HEK293 (cell line): Measurements from ENCODE around the gene LRRC51.

Source experiments
- CTCF ChIA-PET: fragments of 350-600 bp; formaldehyde crosslinking; extraction: SDS; loops from one replicate; lab custom pipeline; 2021; ENCODE audit warnings: antibody characterized with exemption; lab: Yijun Ruan, JAX
- POLR2A ChIA-PET: fragments of 300-600 bp; formaldehyde crosslinking; extraction: SDS; loops from one replicate; lab custom pipeline; 2020; ENCODE audit warnings: antibody characterized with exemption, inconsistent platforms; lab: Yijun Ruan, JAX
- H3K27ac ChIP-seq: fragments of 200-500 bp; sonication (Bioruptor generic); 2 replicates; pipeline ENCODE4 v1.5.1; 2014; ENCODE audit warnings: low read depth, low read length, control low read depth, inconsistent platforms; ENCODE audit errors: extremely low read depth
- H3K36me3 ChIP-seq, 2 experiments: fragments of 200-500 bp in 1 of 2; sonication (Bioruptor generic) in 1 of 2; 1 replicate in 1 of 2; 2 replicates in 1 of 2; pipeline ENCODE4 v1.5.1; 2014 to 2017; ENCODE audit warnings: inconsistent platforms in 2 of 2, low read length in 2 of 2; ENCODE audit not compliant: control insufficient read depth in 2 of 2, insufficient read depth in 1 of 2
- H3K4me1 ChIP-seq: fragments of 200-500 bp; sonication (Bioruptor generic); 2 replicates; pipeline ENCODE4 v1.5.1; 2014; ENCODE audit warnings: mild to moderate bottlenecking, low read length, inconsistent platforms; ENCODE audit not compliant: control insufficient read depth, insufficient read depth
- H3K4me3 ChIP-seq: 2 replicates; pipeline ENCODE4 v1.5.1; 2011; ENCODE audit warnings: low read depth, mild to moderate bottlenecking, control low read depth, low read length, moderate library complexity
- H3K9me3 ChIP-seq: fragments of 200-500 bp; sonication (Bioruptor generic); 2 replicates; pipeline ENCODE4 v1.5.1; 2014; ENCODE audit warnings: low read depth, low read length, inconsistent platforms; ENCODE audit not compliant: control insufficient read depth, insufficient read depth
- IKZF3 ChIP-seq: fragments of 450-650 bp; IDR thresholded peaks from 2 replicates; pipeline ENCODE4 v1.5.0; 2018; ENCODE audit warnings: missing biosample characterization, mild to moderate bottlenecking, missing genetic modification characterization, moderate library complexity
- MYNN ChIP-seq: fragments of 450-650 bp; formaldehyde crosslinking; IDR thresholded peaks from 2 replicates; pipeline ENCODE4 v1.5.1; 2016; ENCODE audit warnings: missing biosample characterization, missing genetic modification characterization, borderline replicate concordance
- REPIN1 ChIP-seq: fragments of 450-650 bp; formaldehyde crosslinking; IDR thresholded peaks from 2 replicates; pipeline ENCODE4 v1.5.1; 2017; ENCODE audit warnings: missing biosample characterization, missing genetic modification characterization, low read depth
- SCRT1 ChIP-seq: fragments of 450-650 bp; formaldehyde crosslinking; IDR thresholded peaks from 2 replicates; pipeline ENCODE4 v1.5.1; 2016; ENCODE audit warnings: missing biosample characterization, missing genetic modification characterization, borderline replicate concordance
- SP7 ChIP-seq: fragments of 450-650 bp; formaldehyde crosslinking; IDR thresholded peaks from 2 replicates; pipeline ENCODE4 v1.5.1; 2016; ENCODE audit warnings: missing biosample characterization, missing genetic modification characterization
- ZBTB48 ChIP-seq: fragments of 450-650 bp; formaldehyde crosslinking; IDR thresholded peaks from 2 replicates; pipeline ENCODE4 v1.5.1; 2016; ENCODE audit warnings: missing biosample characterization, missing genetic modification characterization
- ZEB2 ChIP-seq: fragments of 450-650 bp; formaldehyde crosslinking; IDR thresholded peaks from 2 replicates; pipeline ENCODE4 v1.5.1; 2016; ENCODE audit warnings: missing biosample characterization, missing genetic modification characterization
- ZNF155 ChIP-seq: fragments of 450-650 bp; formaldehyde crosslinking; IDR thresholded peaks from 2 replicates; pipeline ENCODE4 v1.5.1; 2016; ENCODE audit warnings: missing biosample characterization, missing genetic modification characterization
- ZNF157 ChIP-seq: fragments of 450-650 bp; formaldehyde crosslinking; IDR thresholded peaks from 2 replicates; pipeline ENCODE4 v1.5.1; 2016; ENCODE audit warnings: missing biosample characterization, missing genetic modification characterization
- ZNF16 ChIP-seq: fragments of 450-650 bp; formaldehyde crosslinking; IDR thresholded peaks from 2 replicates; pipeline ENCODE4 v1.5.1; 2016; ENCODE audit warnings: low read depth, missing biosample characterization, missing genetic modification characterization
- ZNF266 ChIP-seq: fragments of 450-650 bp; formaldehyde crosslinking; IDR thresholded peaks from 2 replicates; pipeline ENCODE4 v1.5.1; 2016; ENCODE audit warnings: missing biosample characterization, missing genetic modification characterization, low read depth
- ZNF514 ChIP-seq: fragments of 450-650 bp; formaldehyde crosslinking; IDR thresholded peaks from 2 replicates; pipeline ENCODE4 v1.5.1; 2016; ENCODE audit warnings: missing biosample characterization, missing genetic modification characterization
- ZNF549 ChIP-seq: fragments of 450-650 bp; IDR thresholded peaks from 2 replicates; pipeline ENCODE4 v1.5.1; 2018; ENCODE audit warnings: missing biosample characterization, missing genetic modification characterization, mild to moderate bottlenecking, inconsistent platforms, moderate library complexity
- ZNF585B ChIP-seq: fragments of 450-650 bp; formaldehyde crosslinking; IDR thresholded peaks from 2 replicates; pipeline ENCODE4 v1.5.1; 2016; ENCODE audit warnings: missing biosample characterization, missing genetic modification characterization
- ZNF664 ChIP-seq: fragments of 450-650 bp; formaldehyde crosslinking; IDR thresholded peaks from 2 replicates; pipeline ENCODE4 v1.5.1; 2016; ENCODE audit warnings: missing biosample characterization, missing genetic modification characterization
- ZNF76 ChIP-seq: fragments of 450-650 bp; formaldehyde crosslinking; IDR thresholded peaks from 2 replicates; pipeline ENCODE4; 2016; ENCODE audit warnings: low read depth, missing biosample characterization, missing genetic modification characterization, borderline replicate concordance
- TF ChIP-seq, protein P1 (sequence below): fragments of 450-650 bp; formaldehyde crosslinking; IDR thresholded peaks from 2 replicates; pipeline ENCODE4 v1.5.1; 2016; ENCODE audit warnings: missing biosample characterization, missing genetic modification characterization
- TF ChIP-seq, protein P2 (sequence below): fragments of 450-650 bp; formaldehyde crosslinking; IDR thresholded peaks from 2 replicates; pipeline ENCODE4 v1.5.1; 2016; ENCODE audit warnings: missing biosample characterization, missing genetic modification characterization, borderline replicate concordance
- TF ChIP-seq, protein P3 (sequence below): fragments of 450-650 bp; formaldehyde crosslinking; IDR thresholded peaks from 2 replicates; pipeline ENCODE4 v1.5.1; 2016; ENCODE audit warnings: missing biosample characterization, missing genetic modification characterization, low read depth

Gene LRRC51

DNA sequence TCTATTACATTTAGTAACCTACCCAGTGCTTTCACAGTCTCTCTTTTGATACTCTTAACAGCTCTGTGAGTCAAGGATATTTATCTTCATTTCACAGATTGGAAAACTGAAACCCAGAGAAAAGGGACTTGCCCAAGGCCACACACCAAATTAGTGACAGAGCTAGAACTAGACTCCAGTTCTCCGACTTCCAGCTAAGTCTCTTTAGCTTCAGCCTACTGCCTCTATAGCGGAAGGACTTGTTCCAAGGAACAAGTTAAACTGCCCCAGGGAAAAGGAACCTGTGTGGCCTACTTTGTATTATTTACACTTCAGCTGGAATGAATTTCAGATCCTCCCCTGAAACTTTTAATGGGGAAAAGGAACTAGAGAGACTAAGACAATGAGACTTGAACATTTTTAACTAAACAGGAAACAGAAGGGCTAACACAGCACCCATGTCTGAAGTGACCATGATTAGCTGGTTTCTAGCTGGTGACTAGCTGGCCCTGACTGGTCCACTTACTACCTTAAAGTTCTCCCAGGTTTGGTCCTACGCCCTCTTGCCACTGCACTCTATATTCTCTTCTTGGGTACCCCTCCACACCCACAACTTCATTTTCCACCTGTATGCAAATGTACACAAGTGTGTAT, 1.3 kb downstream of the LRRC51 start (continued):
- TF ChIP-seq, protein P1, sequence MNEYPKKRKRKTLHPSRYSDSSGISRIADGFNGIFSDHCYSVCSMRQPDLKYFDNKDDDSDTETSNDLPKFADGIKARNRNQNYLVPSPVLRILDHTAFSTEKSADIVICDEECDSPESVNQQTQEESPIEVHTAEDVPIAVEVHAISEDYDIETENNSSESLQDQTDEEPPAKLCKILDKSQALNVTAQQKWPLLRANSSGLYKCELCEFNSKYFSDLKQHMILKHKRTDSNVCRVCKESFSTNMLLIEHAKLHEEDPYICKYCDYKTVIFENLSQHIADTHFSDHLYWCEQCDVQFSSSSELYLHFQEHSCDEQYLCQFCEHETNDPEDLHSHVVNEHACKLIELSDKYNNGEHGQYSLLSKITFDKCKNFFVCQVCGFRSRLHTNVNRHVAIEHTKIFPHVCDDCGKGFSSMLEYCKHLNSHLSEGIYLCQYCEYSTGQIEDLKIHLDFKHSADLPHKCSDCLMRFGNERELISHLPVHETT (tag by site-specific recombination), result no peak
- TF ChIP-seq, protein P2, sequence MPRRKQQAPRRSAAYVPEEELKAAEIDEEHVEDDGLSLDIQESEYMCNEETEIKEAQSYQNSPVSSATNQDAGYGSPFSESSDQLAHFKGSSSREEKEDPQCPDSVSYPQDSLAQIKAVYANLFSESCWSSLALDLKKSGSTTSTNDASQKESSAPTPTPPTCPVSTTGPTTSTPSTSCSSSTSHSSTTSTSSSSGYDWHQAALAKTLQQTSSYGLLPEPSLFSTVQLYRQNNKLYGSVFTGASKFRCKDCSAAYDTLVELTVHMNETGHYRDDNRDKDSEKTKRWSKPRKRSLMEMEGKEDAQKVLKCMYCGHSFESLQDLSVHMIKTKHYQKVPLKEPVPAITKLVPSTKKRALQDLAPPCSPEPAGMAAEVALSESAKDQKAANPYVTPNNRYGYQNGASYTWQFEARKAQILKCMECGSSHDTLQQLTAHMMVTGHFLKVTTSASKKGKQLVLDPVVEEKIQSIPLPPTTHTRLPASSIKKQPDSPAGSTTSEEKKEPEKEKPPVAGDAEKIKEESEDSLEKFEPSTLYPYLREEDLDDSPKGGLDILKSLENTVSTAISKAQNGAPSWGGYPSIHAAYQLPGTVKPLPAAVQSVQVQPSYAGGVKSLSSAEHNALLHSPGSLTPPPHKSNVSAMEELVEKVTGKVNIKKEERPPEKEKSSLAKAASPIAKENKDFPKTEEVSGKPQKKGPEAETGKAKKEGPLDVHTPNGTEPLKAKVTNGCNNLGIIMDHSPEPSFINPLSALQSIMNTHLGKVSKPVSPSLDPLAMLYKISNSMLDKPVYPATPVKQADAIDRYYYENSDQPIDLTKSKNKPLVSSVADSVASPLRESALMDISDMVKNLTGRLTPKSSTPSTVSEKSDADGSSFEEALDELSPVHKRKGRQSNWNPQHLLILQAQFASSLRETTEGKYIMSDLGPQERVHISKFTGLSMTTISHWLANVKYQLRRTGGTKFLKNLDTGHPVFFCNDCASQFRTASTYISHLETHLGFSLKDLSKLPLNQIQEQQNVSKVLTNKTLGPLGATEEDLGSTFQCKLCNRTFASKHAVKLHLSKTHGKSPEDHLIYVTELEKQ, result no peak
- TF ChIP-seq ZEB2 (tag by site-specific recombination) (no peak), ZNF266 (tag by site-specific recombination) (no peak), ZNF585B (no peak), ZNF157 (tag by site-specific recombination) (no peak), ZNF76 (no peak), ZNF514 (no peak), REPIN1 (no peak), IKZF3 (tag by site-specific recombination) (no peak), ZNF549 (tag by site-specific recombination) (no peak)

DNA sequence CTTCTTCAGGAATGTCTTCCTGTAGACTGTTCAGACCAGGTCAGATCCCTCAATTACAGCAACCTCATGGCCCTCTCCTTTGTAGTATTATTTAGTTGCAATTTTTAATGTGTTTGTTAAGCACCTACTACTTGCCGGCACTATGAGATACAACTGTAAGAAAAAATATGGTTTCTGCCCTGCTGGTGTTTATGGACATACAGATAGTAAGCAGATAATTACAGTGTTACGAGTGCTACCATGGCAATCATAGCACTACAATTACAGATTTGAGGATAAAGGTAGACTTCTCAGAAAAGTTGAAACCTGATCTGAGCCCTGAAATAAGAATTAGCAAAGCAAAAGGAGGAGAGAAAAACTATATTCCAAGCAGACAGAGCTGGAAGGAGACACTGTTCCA, 2.8 kb downstream of the LRRC51 start:
- no peaks in the 10 kb centered on the region for H3K9me3 ChIP-seq
- CTCF ChIA-PET, result interaction anchor here (0.8 to 4.7 kb wide), 3 partner anchors 9 to 348 kb away, joined by 3 to 60 read pairs (median 3); no protein-coding TSS in a partner anchor
- no peak for TF ChIP-seq ZBTB48 (tag by site-specific recombination)
- peak; percentile 95 for TF ChIP-seq SP7 (tag by site-specific recombination)
- TF ChIP-seq, protein P3, sequence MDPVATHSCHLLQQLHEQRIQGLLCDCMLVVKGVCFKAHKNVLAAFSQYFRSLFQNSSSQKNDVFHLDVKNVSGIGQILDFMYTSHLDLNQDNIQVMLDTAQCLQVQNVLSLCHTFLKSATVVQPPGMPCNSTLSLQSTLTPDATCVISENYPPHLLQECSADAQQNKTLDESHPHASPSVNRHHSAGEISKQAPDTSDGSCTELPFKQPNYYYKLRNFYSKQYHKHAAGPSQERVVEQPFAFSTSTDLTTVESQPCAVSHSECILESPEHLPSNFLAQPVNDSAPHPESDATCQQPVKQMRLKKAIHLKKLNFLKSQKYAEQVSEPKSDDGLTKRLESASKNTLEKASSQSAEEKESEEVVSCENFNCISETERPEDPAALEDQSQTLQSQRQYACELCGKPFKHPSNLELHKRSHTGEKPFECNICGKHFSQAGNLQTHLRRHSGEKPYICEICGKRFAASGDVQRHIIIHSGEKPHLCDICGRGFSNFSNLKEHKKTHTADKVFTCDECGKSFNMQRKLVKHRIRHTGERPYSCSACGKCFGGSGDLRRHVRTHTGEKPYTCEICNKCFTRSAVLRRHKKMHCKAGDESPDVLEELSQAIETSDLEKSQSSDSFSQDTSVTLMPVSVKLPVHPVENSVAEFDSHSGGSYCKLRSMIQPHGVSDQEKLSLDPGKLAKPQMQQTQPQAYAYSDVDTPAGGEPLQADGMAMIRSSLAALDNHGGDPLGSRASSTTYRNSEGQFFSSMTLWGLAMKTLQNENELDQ, result no peak
- TF ChIP-seq ZNF155 (tag by site-specific recombination), result no peak
- no peak for TF ChIP-seq ZNF16 (tag by site-specific recombination)
- peak; percentile 83 for TF ChIP-seq ZNF664 (tag by site-specific recombination)
- TF ChIP-seq, all 188 proteins: peak for 2
- H3K4me1 ChIP-seq, result no peaks in the 10 kb centered on the region
- H3K36me3 ChIP-seq, result peaks cover 0 to 9% of the 10 kb centered on the region in 2 experiments; a peak in 1 of 3 replicates
- POLR2A ChIA-PET, result no interaction called here
- H3K4me3 ChIP-seq, result no peak overlapping the region
- no peak overlapping the region for H3K27ac ChIP-seq

DNA sequence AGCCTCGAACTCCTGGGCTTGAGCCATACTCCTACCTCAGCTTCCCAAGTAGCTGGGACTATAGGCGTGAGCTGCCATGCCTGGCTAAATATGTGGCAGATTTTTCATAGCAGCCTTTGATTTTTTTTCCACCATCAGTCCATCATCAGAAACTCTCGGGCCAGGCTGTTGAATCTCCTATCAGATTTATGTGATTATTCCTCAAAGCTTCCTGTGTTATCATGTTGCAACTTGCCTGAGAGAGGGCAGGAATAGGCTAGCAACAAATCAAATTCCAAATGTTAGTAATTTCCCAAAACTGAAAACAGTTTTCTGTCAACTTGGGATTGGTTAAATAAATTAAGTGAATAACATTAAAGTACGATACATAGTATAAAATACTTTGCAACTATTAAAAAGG, 3.4 kb downstream of the LRRC51 start:
- no peak for TF ChIP-seq SCRT1
- TF ChIP-seq ZNF585B, result no peak
- no peak for TF ChIP-seq MYNN
- ChIA-PET CTCF (interaction anchor here (0.6 to 4.7 kb wide), 4 partner anchors 10 to 352 kb away, joined by 3 to 60 read pairs (median 3); no protein-coding TSS in a partner anchor), POLR2A (no interaction called here)
- H3K27ac ChIP-seq, result no peak overlapping the region
- H3K4me1 ChIP-seq, result no peaks in the 10 kb centered on the region
- no peaks in the 10 kb centered on the region for H3K9me3 ChIP-seq
- H3K36me3 ChIP-seq, result peaks cover 0 to 16% of the 10 kb centered on the region in 2 experiments; a peak in 1 of 3 replicates
- no peak overlapping the region for H3K4me3 ChIP-seq
